ENCODE measurements around the gene CASS4.

The CASS4 gene

DNA sequence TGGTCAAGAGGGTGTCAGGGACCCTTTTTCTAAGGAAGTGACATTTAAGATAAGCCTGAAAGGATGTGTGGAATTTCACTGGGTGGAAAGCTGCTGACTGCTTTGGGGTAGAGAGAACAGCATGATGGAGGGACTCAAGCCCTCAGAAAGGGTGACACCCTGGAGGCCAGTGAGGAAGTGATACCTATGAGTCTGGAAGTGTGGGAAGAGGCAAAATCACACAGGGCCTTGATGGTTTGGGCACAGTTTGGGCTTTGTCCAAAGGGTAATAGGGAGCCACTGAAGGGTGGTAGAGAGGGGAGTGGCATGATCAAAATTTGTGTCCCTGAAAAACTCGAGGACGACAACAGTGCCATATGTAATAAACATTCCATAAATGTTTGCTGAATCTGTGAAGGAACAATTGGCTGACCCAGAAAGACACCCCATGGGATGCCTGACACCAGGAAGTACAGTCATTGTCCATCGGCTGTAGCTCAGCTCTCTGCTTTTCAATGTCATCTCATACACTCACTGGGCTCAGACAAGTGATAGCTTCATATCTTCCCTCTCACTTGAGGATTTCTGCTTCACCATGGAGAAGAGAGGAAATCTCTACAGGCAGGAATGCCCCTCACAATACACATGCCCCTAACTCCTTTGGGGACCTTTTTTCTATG, 21.3 kb downstream of the CASS4 start:
- Histone ChIP-seq H3K36me3 (ENCODE audit: control insufficient read depth, insufficient read depth, low read length, severe bottlenecking) (no peaks in the 10 kb centered on the region), H3K4me1 (ENCODE audit: control insufficient read depth, insufficient read depth, low read length) (peaks cover 22% of the 10 kb centered on the region), H3K4me3 (ENCODE audit: low read length) (peak overlapping the region; percentile 34), H3K9me3 (ENCODE audit: control insufficient read depth, low read length) (no peaks in the 10 kb centered on the region), H3K9ac (ENCODE audit: low read length) (peak overlapping the region; percentile 8), H3K27me3 (replicated peaks; ENCODE audit: control insufficient read depth, insufficient read depth, low read length) (no peaks in the 10 kb centered on the region)
- no peak for DNase-seq (ENCODE audit: low read depth)

DNA sequence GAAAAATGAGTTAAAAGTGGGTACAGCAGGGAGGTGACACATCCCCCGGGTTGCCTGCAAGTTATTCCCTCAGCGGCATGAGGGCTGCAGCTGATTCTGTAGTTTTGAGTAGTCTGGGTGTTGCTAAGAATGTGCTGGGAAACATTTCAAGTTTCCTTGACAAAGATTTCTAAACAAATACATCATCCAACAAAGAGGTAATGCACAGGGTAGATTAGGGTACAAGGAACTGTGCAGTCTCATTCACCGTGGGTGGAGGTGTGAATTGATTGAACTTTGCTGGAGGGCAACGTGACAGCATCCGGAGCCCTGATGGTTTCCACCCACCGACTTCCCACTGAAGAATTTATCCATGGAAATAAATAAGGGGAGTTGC, 21.8 kb downstream of the CASS4 start:
- no peaks in the 10 kb centered on the region for H3K36me3 ChIP-seq (ENCODE audit: control insufficient read depth, insufficient read depth, low read length, severe bottlenecking)
- peak overlapping the region; percentile 8 for H3K9ac ChIP-seq (ENCODE audit: low read length)
- peaks cover 22% of the 10 kb centered on the region for H3K4me1 ChIP-seq (ENCODE audit: control insufficient read depth, insufficient read depth, low read length)
- peak; percentile 62 for DNase-seq (ENCODE audit: low read depth)
- H3K9me3 ChIP-seq (ENCODE audit: control insufficient read depth, low read length), result no peaks in the 10 kb centered on the region
- peak overlapping the region; percentile 34 for H3K4me3 ChIP-seq (ENCODE audit: low read length)
- H3K27me3 ChIP-seq (replicated peaks; ENCODE audit: control insufficient read depth, insufficient read depth, low read length), result no peaks in the 10 kb centered on the region

DNA sequence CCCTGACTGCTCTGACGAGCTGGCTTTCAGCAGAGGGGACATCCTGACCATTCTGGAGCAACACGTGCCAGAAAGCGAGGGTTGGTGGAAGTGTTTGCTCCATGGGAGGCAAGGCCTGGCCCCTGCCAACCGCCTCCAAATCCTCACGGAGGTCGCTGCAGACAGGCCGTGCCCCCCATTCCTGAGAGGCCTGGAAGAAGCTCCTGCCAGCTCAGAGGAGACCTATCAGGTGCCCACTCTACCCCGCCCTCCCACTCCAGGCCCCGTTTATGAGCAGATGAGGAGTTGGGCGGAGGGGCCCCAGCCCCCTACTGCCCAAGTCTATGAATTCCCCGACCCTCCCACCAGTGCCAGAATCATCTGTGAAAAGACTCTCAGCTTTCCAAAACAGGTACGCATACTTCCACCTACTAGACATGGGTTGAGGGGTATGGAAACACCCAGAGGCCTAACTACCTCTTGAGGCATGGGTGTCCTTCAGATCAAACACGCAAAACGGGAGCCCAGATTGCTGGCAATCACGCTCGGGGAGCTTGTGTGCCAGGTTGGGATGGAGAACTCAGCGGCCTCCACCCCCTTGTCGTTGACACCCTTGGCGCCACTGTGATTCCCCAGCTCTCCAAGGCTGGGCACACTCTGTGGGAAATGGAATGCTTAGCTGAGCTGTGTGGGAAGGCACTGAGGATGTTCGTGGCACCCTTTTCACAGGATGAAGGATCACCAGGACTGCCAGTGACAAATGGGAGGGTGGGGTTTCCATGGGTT, 25.3 kb downstream of the CASS4 start:
- Histone ChIP-seq H3K27me3 (replicated peaks; ENCODE audit: control insufficient read depth, insufficient read depth, low read length) (no peaks in the 10 kb centered on the region), H3K9me3 (ENCODE audit: control insufficient read depth, low read length) (no peaks in the 10 kb centered on the region), H3K4me1 (ENCODE audit: control insufficient read depth, insufficient read depth, low read length) (peaks cover 38% of the 10 kb centered on the region), H3K4me3 (ENCODE audit: low read length) (no peak overlapping the region), H3K9ac (ENCODE audit: low read length) (no peak overlapping the region), H3K36me3 (ENCODE audit: control insufficient read depth, insufficient read depth, low read length, severe bottlenecking) (no peaks in the 10 kb centered on the region)
- DNase-seq (ENCODE audit: low read depth), result no peak

DNA sequence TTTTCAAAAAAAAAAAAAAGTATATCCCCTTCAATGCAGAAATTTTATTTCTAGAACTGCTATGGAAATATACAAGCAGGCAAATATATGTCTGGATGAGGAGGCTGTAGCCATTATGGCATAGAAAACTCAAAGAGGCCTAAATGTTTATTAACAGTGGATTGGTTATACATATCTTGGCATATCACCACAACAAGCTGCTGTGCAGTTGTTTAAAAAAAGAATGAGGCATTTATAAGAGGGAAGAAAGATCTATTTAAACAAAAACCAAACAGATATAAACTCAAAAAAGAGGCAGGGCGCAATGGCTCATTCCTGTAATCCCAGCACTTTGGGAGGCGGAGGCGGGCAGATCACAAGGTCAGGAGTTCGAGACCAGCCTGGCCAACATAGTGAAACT, 26.2 kb downstream of the CASS4 start:
- Histone ChIP-seq H3K27me3 (replicated peaks; ENCODE audit: control insufficient read depth, insufficient read depth, low read length) (no peaks in the 10 kb centered on the region), H3K36me3 (ENCODE audit: control insufficient read depth, insufficient read depth, low read length, severe bottlenecking) (no peaks in the 10 kb centered on the region), H3K4me1 (ENCODE audit: control insufficient read depth, insufficient read depth, low read length) (peaks cover 41% of the 10 kb centered on the region), H3K9ac (ENCODE audit: low read length) (no peak overlapping the region), H3K4me3 (ENCODE audit: low read length) (no peak overlapping the region), H3K9me3 (ENCODE audit: control insufficient read depth, low read length) (no peaks in the 10 kb centered on the region)
- no peak for DNase-seq (ENCODE audit: low read depth)

DNA sequence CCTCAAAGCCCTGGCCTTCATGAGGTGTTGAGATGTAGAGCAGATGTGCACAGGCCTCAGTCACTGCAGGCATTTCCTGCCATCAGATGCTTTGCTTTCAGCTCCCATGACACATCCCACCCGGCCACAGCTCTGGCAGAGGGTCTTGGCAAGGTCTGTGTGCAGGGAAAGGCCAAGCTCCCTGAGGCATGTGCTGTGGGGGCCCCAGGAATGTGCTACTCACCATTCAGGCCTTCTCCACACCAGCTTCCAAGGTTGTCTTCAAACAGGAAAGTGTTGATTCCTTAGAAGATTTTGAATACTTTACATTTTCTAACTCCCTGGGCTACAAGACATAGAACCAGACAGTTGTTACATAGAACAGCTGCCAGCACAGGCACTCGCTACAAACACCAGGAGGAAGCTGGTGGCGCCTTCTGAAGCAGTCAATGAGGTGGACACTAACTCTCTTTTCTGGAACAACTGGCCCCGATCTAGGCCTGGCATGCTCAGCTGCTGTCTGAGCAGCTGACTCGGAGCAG, 27.8 kb downstream of the CASS4 start:
- H3K36me3 ChIP-seq (ENCODE audit: control insufficient read depth, insufficient read depth, low read length, severe bottlenecking), result no peaks in the 10 kb centered on the region
- peak overlapping the region; percentile 7 for H3K9ac ChIP-seq (ENCODE audit: low read length)
- H3K9me3 ChIP-seq (ENCODE audit: control insufficient read depth, low read length), result no peaks in the 10 kb centered on the region
- peaks cover 26% of the 10 kb centered on the region for H3K4me1 ChIP-seq (ENCODE audit: control insufficient read depth, insufficient read depth, low read length)
- no peaks in the 10 kb centered on the region for H3K27me3 ChIP-seq (replicated peaks; ENCODE audit: control insufficient read depth, insufficient read depth, low read length)
- no peak overlapping the region for H3K4me3 ChIP-seq (ENCODE audit: low read length)
- peak; percentile 91 for DNase-seq (ENCODE audit: low read depth)

DNA sequence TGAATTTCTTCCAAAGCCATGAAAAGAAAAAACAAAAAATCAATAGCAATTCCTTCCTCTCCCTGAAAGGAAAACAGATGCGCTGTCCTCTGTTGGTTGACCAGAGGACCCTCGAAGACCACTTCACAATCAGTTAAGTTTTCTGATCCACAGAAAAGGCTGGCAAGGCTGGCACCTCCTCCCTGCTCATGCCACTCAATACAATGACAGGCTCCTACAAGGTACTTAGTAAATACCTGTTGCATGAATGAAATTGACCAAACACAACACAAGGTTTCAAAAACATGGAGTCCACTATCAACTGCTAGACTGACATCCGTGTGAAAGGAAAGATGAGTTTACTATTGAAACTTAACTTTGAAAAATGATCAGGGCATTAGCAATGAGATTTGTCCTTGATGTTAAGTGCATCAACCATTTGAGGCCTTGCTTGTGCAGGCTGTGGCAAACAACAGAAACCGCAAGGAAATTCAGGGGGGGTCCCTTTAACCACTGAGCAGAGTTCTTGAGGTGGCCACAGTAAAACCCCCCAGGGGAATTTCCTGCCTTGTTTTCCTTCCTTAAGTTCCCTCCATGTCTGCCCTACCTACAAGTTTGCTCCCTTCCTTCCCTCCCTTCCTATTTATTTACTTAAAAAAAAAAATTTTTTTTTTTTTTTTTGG, 28.4 kb downstream of the CASS4 start:
- Histone ChIP-seq H3K27me3 (replicated peaks; ENCODE audit: control insufficient read depth, insufficient read depth, low read length) (no peaks in the 10 kb centered on the region), H3K36me3 (ENCODE audit: control insufficient read depth, insufficient read depth, low read length, severe bottlenecking) (no peaks in the 10 kb centered on the region), H3K9me3 (ENCODE audit: control insufficient read depth, low read length) (no peaks in the 10 kb centered on the region), H3K4me1 (ENCODE audit: control insufficient read depth, insufficient read depth, low read length) (peaks cover 24% of the 10 kb centered on the region), H3K9ac (ENCODE audit: low read length) (peak overlapping the region; percentile 7), H3K4me3 (ENCODE audit: low read length) (no peak overlapping the region)
- DNase-seq (ENCODE audit: low read depth), result no peak

DNA sequence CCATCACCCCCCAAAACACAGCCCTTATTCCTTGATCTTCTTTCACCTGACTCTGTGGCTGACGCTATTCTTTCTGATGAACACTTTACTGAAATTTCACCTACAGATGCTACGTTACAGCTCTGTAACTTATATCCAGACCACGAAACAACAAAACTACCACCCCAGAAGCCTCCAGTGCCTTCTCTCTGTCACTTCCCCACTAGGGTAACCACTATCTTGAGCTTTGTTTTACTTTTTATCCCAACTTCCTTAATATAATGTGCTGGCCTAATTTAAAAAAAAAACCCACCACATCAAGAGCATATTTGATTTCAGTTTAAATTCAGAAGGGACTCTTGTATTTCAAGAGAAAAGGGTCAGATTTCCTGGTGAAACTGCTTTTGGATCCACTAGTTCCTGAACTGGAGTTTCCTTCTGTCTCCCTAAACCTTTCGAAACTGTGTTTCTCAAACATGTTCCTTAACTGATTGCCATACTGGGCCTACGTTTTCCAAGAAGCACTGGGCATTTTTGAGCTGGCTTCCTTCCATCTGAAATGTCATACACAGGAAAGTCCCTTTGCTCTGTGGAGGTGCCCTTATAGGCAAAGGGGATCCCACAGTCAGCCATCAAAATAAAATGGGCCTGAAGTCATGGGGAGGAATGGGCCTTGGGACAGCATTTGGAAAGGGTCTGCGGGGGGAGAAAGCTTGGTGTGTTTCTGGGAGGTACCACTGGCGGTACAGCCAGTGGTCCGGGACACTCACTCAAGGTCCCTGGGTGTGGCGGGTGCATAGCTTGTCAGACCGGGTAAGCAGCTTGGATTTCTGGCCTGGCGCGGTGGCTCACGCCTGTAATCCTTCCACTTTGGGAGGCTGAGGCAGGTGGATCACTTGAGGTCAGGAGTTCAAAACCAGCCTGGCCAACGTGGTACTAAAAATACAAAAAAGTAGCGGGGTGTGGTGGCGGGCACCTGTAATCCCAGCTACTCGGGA, 30.6 kb downstream of the CASS4 start:
- Histone ChIP-seq H3K36me3 (ENCODE audit: control insufficient read depth, insufficient read depth, low read length, severe bottlenecking) (no peaks in the 10 kb centered on the region), H3K27me3 (replicated peaks; ENCODE audit: control insufficient read depth, insufficient read depth, low read length) (no peaks in the 10 kb centered on the region), H3K4me3 (ENCODE audit: low read length) (no peak overlapping the region), H3K9ac (ENCODE audit: low read length) (no peak overlapping the region), H3K9me3 (ENCODE audit: control insufficient read depth, low read length) (no peaks in the 10 kb centered on the region), H3K4me1 (ENCODE audit: control insufficient read depth, insufficient read depth, low read length) (peaks cover 24% of the 10 kb centered on the region)
- peak; percentile 38 for DNase-seq (ENCODE audit: low read depth)

DNA sequence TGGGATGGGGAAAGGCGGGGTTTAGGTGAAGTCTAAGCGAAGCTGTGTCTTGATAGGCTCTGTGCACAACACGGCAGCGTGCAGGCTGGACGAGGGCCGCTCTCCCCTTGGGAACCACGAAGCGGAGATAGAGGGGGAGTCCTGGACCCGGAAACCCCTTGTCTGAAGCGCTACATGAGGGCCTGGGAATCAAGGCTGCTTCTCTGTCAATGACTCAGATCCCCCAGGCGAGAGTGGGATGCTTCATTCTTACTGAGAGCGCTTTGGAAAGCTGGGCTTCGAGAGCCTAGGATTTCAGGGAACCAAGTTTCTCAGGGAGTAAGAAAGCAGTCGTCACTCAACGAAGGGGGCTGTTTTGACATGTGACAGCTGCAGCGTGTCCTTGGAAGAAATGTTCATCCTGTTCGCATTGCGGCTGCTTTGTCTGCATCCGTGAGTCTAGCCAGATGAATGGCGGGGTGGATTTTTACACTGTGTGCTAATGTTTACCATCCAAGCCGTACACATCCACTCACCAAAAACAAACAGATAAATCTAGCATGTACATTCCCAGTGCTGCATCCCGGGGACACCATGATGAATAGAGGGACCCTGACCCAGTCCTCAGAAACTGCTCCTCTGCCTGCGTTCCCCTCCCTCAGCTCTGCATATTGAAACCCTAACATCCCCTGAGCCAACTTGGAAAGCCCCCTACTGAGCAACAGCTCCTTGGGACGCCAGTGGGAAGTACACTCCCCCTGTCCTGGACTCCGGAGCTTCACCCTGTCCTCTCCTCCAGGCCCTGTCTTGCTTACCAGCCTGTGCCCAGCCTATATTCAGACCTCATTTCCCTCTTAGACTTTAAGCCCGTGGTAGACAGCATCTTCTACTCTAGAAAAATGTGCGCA, 31.8 kb downstream of the CASS4 start:
- Histone ChIP-seq H3K4me3 (ENCODE audit: low read length) (no peak overlapping the region), H3K9me3 (ENCODE audit: control insufficient read depth, low read length) (no peaks in the 10 kb centered on the region), H3K36me3 (ENCODE audit: control insufficient read depth, insufficient read depth, low read length, severe bottlenecking) (no peaks in the 10 kb centered on the region), H3K4me1 (ENCODE audit: control insufficient read depth, insufficient read depth, low read length) (peaks cover 24% of the 10 kb centered on the region), H3K27me3 (replicated peaks; ENCODE audit: control insufficient read depth, insufficient read depth, low read length) (no peaks in the 10 kb centered on the region), H3K9ac (ENCODE audit: low read length) (no peak overlapping the region)
- DNase-seq (ENCODE audit: low read depth), result peak; percentile 58

DNA sequence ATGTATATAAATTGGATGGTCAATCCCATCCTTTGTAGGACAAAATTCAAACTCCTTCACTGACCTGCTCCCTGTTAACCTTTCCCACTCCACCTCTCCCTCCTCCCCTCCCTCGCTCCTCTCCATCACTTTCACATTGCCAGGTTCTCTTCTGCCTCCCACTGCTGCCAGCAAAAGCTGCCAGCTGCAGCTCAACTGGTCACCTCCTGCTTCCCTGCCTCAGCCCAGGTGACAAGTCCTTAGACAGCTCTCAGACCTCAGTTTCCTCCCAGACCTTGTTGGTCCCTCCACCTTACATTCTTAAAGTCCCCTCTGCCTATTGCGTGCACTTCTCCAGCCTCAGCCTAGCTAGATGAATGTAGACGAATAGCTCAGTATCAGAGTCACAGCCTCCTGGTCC, 33.1 kb downstream of the CASS4 start:
- H3K9ac ChIP-seq (ENCODE audit: low read length), result no peak overlapping the region
- no peaks in the 10 kb centered on the region for H3K36me3 ChIP-seq (ENCODE audit: control insufficient read depth, insufficient read depth, low read length, severe bottlenecking)
- DNase-seq (ENCODE audit: low read depth), result no peak
- no peaks in the 10 kb centered on the region for H3K9me3 ChIP-seq (ENCODE audit: control insufficient read depth, low read length)
- H3K4me3 ChIP-seq (ENCODE audit: low read length), result no peak overlapping the region
- H3K27me3 ChIP-seq (replicated peaks; ENCODE audit: control insufficient read depth, insufficient read depth, low read length), result no peaks in the 10 kb centered on the region
- H3K4me1 ChIP-seq (ENCODE audit: control insufficient read depth, insufficient read depth, low read length), result peaks cover 15% of the 10 kb centered on the region

DNA sequence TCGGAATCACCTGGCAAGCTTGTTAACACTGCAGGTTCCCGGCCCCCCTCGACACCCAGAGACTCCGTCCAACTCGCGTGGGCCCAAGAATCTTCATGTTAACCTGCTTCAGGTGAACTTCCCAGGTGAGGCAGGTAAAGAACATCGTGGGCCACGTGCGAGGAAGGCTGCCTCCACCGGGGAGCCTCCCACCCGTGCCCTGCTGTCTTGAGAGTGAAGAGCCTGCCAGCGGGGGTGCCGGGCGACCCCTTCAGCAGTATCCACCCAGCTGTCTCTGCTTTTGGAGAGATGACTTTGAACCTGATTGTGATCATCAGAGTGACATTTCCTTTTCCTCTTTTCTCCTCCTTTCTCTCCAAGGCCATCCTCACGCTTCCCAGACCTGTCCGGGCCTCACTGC, 33.5 kb downstream of the CASS4 start:
- H3K9ac ChIP-seq (ENCODE audit: low read length), result no peak overlapping the region
- H3K4me1 ChIP-seq (ENCODE audit: control insufficient read depth, insufficient read depth, low read length), result peaks cover 11% of the 10 kb centered on the region
- H3K36me3 ChIP-seq (ENCODE audit: control insufficient read depth, insufficient read depth, low read length, severe bottlenecking), result no peaks in the 10 kb centered on the region
- H3K9me3 ChIP-seq (ENCODE audit: control insufficient read depth, low read length), result no peaks in the 10 kb centered on the region
- no peaks in the 10 kb centered on the region for H3K27me3 ChIP-seq (replicated peaks; ENCODE audit: control insufficient read depth, insufficient read depth, low read length)
- no peak for DNase-seq (ENCODE audit: low read depth)
- no peak overlapping the region for H3K4me3 ChIP-seq (ENCODE audit: low read length)

All from adipocyte (in vitro differentiated cells).